Measurements from ENCODE around the gene STAG3. TPM values are rescaled to one million over a fixed set of nuclear protein-coding genes. Genes with fewer than 3 reads are reported as not detected.

The STAG3 gene
- total RNA-seq, 2 experiments from 2014 or later, result 24.7 to 28.3 TPM

- Mint-ChIP-seq H3K27ac (peak overlapping the region; percentile 85), H3K4me1 (peaks cover 57% of the 10 kb centered on the region), H3K4me3 (no peak overlapping the region), H3K36me3 (ENCODE audit: low read depth) (no peaks in the 10 kb centered on the region), H3K9me3 (ENCODE audit: low read depth) (no peaks in the 10 kb centered on the region), H3K27me3 (no peaks in the 10 kb centered on the region)
- intact Hi-C loops (cut with DNase I, micrococcal nuclease), result no loop called here
- ATAC-seq (peak; percentile 13), DNase-seq (peak; percentile 45)
- ChIA-PET CTCF (interaction anchor here (0.6 to 1.8 kb wide), 2 partner anchors 30 to 885 kb away, joined by 4 read pairs; no protein-coding TSS in a partner anchor), POLR2A (interaction anchor here (0.6 kb wide), 1 partner anchor 693 kb away, joined by 5 read pairs; no protein-coding TSS in a partner anchor)
Observed at GRCh38 chr7:100163006-100163531, 14.6 kb upstream of the STAG3 start.

DNA sequence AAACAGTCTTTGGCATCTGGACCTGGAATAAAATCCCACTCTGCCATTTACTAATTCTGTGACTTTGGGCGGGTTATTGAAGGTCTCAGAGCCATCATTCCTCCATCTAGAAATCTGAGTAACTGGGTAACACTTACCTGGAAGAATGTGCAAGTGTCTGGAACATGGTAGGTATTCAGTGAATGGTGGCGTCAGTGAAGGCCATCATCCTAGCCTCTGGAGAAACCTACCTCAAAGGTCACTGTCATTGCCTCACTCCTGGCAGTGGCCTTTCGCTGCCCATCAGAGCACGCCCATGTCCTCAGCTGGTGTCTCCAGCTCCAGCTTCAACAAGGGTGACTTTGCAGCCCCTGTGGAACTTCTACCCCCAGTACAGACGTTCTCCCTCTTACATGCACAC lies 13.8 kb upstream of the STAG3 start:
- H3K9me3 Mint-ChIP-seq (ENCODE audit: low read depth), result no peaks in the 10 kb centered on the region
- H3K4me1 Mint-ChIP-seq, result peaks cover 64% of the 10 kb centered on the region
- H3K27ac Mint-ChIP-seq, result peak overlapping the region; percentile 85
- CTCF ChIA-PET, result interaction anchor here (1.8 kb wide), 1 partner anchor 31 kb away, joined by 4 read pairs; no protein-coding TSS in a partner anchor
- DNase-seq, result no peak
- H3K27me3 Mint-ChIP-seq, result no peaks in the 10 kb centered on the region
- POLR2A ChIA-PET, result no interaction called here
- no peaks in the 10 kb centered on the region for H3K36me3 Mint-ChIP-seq (ENCODE audit: low read depth)
- no peak for ATAC-seq
- intact Hi-C loops (cut with DNase I, micrococcal nuclease), result no loop called here
- H3K4me3 Mint-ChIP-seq, result no peak overlapping the region

DNA sequence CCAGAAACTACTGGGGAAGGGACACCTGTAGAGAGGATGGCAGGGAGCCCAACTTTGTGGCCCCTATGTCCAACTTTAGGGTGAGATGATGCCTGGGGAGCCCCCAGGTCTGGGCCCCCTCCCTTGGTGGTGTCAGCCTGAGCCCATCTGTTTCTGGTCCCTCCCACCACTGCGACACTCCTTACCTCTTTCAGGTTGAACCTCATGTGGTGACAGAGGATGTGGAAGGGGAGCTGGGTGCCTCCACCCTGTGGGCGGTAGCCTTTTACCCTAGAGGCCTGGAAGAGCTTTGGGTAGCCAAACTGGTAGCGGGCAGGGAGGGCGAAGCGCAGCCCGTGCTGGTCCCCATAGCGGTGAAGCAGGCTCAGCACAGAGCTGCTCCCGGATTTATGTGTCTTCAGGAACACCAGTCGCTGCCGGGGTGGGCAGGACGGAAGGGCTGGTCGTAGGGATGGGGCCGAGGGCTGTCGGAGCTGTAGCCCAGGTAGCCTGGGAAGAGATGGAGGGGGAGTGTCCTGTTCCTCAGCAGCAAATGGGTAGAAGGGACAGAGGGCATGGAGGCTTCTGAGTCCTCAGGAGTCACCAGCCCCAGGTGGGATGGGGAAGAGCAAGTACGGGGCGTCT lies 11.3 kb upstream of the STAG3 start:
- Mint-ChIP-seq H3K27ac (peak overlapping the region; percentile 86), H3K4me1 (peaks cover 80% of the 10 kb centered on the region), H3K9me3 (ENCODE audit: low read depth) (no peaks in the 10 kb centered on the region), H3K36me3 (ENCODE audit: low read depth) (no peaks in the 10 kb centered on the region), H3K4me3 (peak overlapping the region; percentile 70), H3K27me3 (no peaks in the 10 kb centered on the region)
- DNase-seq (peak; percentile 73), ATAC-seq (peak; percentile 61)
- POLR2A ChIA-PET, result interaction anchor here (0.6 to 2.1 kb wide), 7 partner anchors 9 to 264 kb away, joined by 3 to 11 read pairs (median 3); partner anchors contain the start of genes GPC2 and STAG3
- intact Hi-C loops (cut with DNase I, micrococcal nuclease), result loop anchor here in 1 of 2 experiments (5.0 kb wide), 1 partner anchor 51 kb away; the partner anchor contains the start of gene PVRIG
- CTCF ChIA-PET, result interaction anchor here (0.6 to 1.9 kb wide), 4 partner anchors 10 to 43 kb away, joined by 3 to 12 read pairs (median 3); partner anchors contain the start of genes GPC2 and STAG3

- Mint-ChIP-seq H3K27ac (peak overlapping the region; percentile 86), H3K4me1 (peaks cover 79% of the 10 kb centered on the region), H3K4me3 (peak overlapping the region; percentile 70), H3K27me3 (no peaks in the 10 kb centered on the region), H3K36me3 (ENCODE audit: low read depth) (no peaks in the 10 kb centered on the region), H3K9me3 (ENCODE audit: low read depth) (no peaks in the 10 kb centered on the region)
- ATAC-seq (no peak), DNase-seq (no peak)
- ChIA-PET CTCF (interaction anchor here (0.5 to 1.9 kb wide), 5 partner anchors 9 to 463 kb away, joined by 3 to 12 read pairs (median 3); partner anchors contain the start of genes GPC2 and STAG3), POLR2A (interaction anchor here (0.6 to 2.1 kb wide), 7 partner anchors 8 to 263 kb away, joined by 3 to 11 read pairs (median 3); partner anchors contain the start of genes GPC2 and STAG3)
- intact Hi-C loops (cut with DNase I, micrococcal nuclease), result loop anchor here in 1 of 2 experiments (5.0 kb wide), 1 partner anchor 50 kb away; the partner anchor contains the start of gene PVRIG
Observed at GRCh38 chr7:100166970-100167911, 10.5 kb upstream of the STAG3 start.

- peak overlapping the region; percentile 70 for H3K4me3 Mint-ChIP-seq
- peak overlapping the region; percentile 82 for H3K27ac Mint-ChIP-seq
- H3K9me3 Mint-ChIP-seq (ENCODE audit: low read depth), result no peaks in the 10 kb centered on the region
- H3K4me1 Mint-ChIP-seq, result peaks cover 74% of the 10 kb centered on the region
- no peaks in the 10 kb centered on the region for H3K27me3 Mint-ChIP-seq
- ATAC-seq (peak; percentile 8), DNase-seq (peak; percentile 28)
- no peaks in the 10 kb centered on the region for H3K36me3 Mint-ChIP-seq (ENCODE audit: low read depth)
- POLR2A ChIA-PET, result interaction anchor here (1.0 to 2.1 kb wide), 2 partner anchors 9 to 13 kb away, joined by 3 to 8 read pairs; partner anchors contain the start of genes GPC2 and STAG3
- CTCF ChIA-PET, result interaction anchor here (0.5 to 1.3 kb wide), 6 partner anchors 9 to 462 kb away, joined by 3 to 4 read pairs (median 4); partner anchors contain the start of genes GPC2 and STAG3
- intact Hi-C loops (cut with DNase I, micrococcal nuclease), result loop anchor here in 1 of 2 experiments (1.0 to 5.0 kb wide), 2 partner anchors 10 to 49 kb away; partner anchors contain the start of genes PVRIG and TRAPPC14
Observed at GRCh38 chr7:100167912-100168323, 9.8 kb upstream of the STAG3 start.

- Mint-ChIP-seq H3K4me1 (peaks cover 60% of the 10 kb centered on the region), H3K27ac (peak overlapping the region; percentile 64), H3K4me3 (peak overlapping the region; percentile 70), H3K27me3 (no peaks in the 10 kb centered on the region), H3K9me3 (ENCODE audit: low read depth) (no peaks in the 10 kb centered on the region), H3K36me3 (ENCODE audit: low read depth) (no peaks in the 10 kb centered on the region)
- DNase-seq (peak; percentile 53), ATAC-seq (peak; percentile 25)
- intact Hi-C loops (cut with DNase I, micrococcal nuclease), result loop anchor here in 1 of 2 experiments (5.0 kb wide), 1 partner anchor 48 kb away; the partner anchor contains the start of gene PVRIG
- ChIA-PET POLR2A (interaction anchor here (0.6 to 1.0 kb wide), 3 partner anchors 9 to 23 kb away, joined by 3 to 6 read pairs (median 3); no protein-coding TSS in a partner anchor), CTCF (interaction anchor here (0.6 to 1.1 kb wide), 2 partner anchors 8 to 11 kb away, joined by 3 to 4 read pairs; partner anchors contain the start of genes GPC2 and STAG3)
Observed at GRCh38 chr7:100169147-100169850, 8.4 kb upstream of the STAG3 start.

DNA sequence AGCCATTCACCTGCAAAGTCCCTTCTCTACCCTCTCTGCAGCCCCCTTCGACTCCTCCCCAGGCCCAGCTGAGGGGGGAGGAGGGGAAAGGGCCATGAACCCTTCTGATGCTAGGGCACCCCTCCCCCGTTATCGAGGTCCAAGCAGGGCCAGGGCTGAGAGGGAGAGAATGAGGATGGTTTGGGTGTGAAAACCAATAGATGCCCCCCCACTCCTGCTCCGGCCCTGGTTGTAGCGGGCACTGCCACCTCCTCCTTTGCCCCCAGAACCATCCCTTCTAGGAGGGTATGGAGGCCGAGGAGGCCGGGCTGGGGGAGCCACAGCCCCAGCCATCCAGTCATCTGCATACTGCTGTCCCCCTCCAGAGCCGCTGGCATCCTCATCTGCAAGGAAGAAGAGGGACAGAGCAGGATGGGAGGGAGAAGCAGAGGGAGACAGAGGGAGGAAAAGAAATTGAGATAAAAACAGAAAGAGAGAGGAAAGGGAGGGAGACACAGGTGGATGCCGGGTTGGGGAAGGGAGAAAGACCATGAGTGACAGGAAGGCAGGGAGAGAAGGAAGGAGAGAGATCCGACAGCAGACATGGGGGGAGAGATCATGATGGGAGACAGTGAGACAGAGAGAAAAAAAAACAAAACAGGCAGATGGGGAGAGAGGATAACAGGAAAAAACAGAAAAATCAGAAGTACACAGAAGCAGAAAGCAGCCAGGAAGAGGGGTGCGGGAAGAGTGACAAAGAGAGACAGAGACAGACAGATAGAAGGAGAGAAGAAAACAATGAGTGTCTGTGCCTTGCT lies 7.4 kb upstream of the STAG3 start:
- intact Hi-C loops (cut with DNase I, micrococcal nuclease), result no loop called here
- Mint-ChIP-seq H3K9me3 (ENCODE audit: low read depth) (no peaks in the 10 kb centered on the region), H3K36me3 (ENCODE audit: low read depth) (no peaks in the 10 kb centered on the region), H3K27ac (peak overlapping the region; percentile 55), H3K4me3 (peak overlapping the region; percentile 41), H3K27me3 (no peaks in the 10 kb centered on the region), H3K4me1 (peaks cover 60% of the 10 kb centered on the region)
- ChIA-PET POLR2A (no interaction called here), CTCF (no interaction called here)
- DNase-seq (no peak), ATAC-seq (no peak)

GRCh38 chr7:100171087-100171681 lies 6.5 kb upstream of the STAG3 start:
- Mint-ChIP-seq H3K27ac (no peak overlapping the region), H3K9me3 (ENCODE audit: low read depth) (no peaks in the 10 kb centered on the region), H3K4me3 (peak overlapping the region; percentile 41), H3K27me3 (no peaks in the 10 kb centered on the region), H3K4me1 (peaks cover 55% of the 10 kb centered on the region), H3K36me3 (ENCODE audit: low read depth) (no peaks in the 10 kb centered on the region)
- ATAC-seq, result peak; percentile 37
- ChIA-PET POLR2A (interaction anchor here (0.6 kb wide), 1 partner anchor 25 kb away, joined by 3 read pairs; no protein-coding TSS in a partner anchor), CTCF (no interaction called here)
- peak; percentile 48 for DNase-seq
- intact Hi-C loops (cut with DNase I, micrococcal nuclease), result no loop called here

- POLR2A ChIA-PET, result interaction anchor here (0.6 kb wide), 1 partner anchor 25 kb away, joined by 3 read pairs; no protein-coding TSS in a partner anchor
- Mint-ChIP-seq H3K9me3 (ENCODE audit: low read depth) (no peaks in the 10 kb centered on the region), H3K4me1 (peaks cover 54% of the 10 kb centered on the region), H3K4me3 (peak overlapping the region; percentile 22), H3K27me3 (peaks cover 3% of the 10 kb centered on the region), H3K36me3 (ENCODE audit: low read depth) (no peaks in the 10 kb centered on the region), H3K27ac (no peak overlapping the region)
- intact Hi-C loops (cut with DNase I, micrococcal nuclease), result no loop called here
- ATAC-seq, result no peak
- CTCF ChIA-PET, result interaction anchor here (0.6 to 1.0 kb wide), 2 partner anchors 37 to 818 kb away, joined by 3 read pairs; no protein-coding TSS in a partner anchor
- DNase-seq, result peak; percentile 29
Observed at GRCh38 chr7:100171840-100172239, 5.9 kb upstream of the STAG3 start.
